GM18867 (cell line): ENCODE measurements around the gene VILL.
A peak's percentile ranks its signal among the peaks of the same experiment; 100 is the strongest.

ENCODE experiments used
- ATAC-seq: cut with Tn5 transposase; IDR thresholded peaks from one replicate; pipeline ENCODE4 v1.9.1; 2021; ENCODE audit warnings: mild to moderate bottlenecking, moderate library complexity; ENCODE audit not compliant: unreplicated experiment

VILL gene

GRCh38 chr3:37999836-38000235 is 9.2 kb downstream of the VILL start:
- ATAC-seq = no peak

DNA sequence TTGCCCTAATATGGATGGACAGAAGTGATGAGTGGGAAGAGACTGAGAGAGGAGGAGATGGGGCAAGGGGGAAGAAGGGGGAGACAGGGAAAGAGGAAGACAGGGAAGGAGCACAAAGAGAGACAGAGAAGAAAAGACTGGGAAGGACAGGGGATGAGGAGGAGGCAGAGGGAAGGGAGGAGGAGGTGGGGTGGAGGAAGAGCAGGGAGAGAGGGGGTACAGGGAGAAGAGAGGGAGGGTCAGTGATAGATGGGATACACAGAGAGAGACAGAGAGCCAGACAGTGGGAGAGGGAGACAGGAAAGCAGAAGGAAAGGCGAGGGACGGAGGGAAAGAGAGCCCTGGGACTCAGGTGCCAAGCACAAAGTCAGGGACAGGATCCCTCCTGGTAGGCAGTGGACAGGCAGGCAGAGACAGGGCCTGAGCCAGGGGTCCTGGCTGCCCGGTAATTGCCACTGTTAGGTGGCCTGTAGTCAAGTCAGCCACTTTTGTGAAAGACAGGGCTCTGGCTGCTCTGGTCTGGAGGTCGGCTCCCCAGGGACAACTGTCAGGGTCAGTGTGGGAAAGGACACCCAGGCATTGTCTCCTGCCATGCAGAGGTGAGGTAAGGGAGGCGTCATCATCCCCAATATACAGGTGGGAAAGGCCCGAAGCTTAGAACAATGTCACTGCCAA is 9.8 kb downstream of the VILL start:
- ATAC-seq = no peak

- ATAC-seq = no peak
These were observed 10.4 kb downstream of the VILL start for GRCh38 chr3:38000965-38001455.

DNA sequence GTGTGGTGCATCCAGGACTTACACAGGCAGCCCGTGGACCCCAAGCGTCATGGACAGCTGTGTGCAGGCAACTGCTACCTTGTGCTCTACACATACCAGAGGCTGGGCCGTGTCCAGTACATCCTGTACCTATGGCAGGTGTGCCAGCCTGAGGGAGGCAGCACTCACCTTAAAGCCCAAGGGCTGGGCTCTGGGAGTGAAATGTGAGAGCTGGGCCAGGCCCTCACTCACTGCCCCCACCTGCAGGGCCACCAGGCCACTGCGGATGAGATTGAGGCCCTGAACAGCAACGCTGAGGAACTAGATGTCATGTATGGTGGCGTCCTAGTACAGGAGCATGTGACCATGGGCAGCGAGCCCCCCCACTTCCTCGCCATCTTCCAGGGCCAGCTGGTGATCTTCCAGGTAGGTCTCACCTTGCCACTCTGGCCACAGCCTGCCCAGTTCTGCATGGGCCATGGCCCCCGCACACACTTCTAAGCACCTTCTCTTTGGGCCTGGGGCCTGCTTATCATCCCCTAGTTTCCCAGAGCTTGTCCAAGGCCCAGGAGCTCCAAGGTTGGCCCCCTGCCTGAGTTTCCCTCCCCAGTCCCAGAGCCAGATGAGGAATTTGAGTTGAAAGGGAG is 11.0 kb downstream of the VILL start:
- ATAC-seq = no peak

DNA sequence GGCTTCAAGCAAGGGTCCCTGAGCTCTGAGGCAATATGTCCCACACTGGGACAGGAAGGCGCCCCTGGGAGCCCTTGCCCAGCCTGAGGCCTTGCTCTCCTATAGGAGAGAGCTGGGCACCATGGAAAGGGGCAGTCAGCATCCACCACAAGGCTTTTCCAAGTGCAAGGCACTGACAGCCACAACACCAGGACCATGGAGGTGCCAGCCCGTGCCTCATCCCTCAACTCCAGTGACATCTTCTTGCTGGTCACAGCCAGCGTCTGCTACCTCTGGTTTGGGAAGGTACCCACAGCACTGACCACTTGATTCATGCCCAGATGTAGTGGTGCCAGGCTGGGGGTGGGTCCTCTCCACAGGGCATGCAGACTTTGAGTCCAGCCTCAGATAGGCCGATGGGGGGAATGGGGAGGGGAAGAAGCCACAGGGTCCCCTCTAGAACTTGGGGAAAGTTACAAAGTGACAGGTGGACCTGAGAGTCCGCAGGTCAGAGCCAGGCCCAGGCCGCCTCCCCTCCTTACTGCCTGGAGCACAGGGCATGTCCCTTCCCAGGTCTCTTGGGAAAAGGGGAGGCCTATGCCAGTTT is 11.8 kb downstream of the VILL start:
- no peak for ATAC-seq

DNA sequence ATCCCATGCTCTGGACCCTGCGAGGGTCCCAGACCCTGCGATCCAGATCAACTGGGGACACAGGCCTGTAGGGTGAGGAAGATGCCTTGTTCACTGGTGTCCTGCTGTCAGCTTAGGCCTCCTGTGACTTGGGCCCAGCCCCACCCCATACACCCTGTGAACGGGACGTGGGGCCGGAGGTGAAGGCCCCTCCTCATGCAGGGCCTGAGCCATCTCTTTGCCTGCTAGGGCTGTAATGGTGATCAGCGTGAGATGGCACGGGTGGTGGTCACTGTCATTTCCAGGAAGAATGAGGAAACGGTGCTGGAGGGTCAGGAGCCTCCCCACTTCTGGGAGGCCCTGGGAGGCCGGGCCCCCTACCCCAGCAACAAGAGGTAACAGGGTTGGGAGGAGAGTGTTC is 12.4 kb downstream of the VILL start:
- ATAC-seq = no peak

GRCh38 chr3:38003371-38003816 is 12.8 kb downstream of the VILL start:
- no peak for ATAC-seq

- ATAC-seq = no peak
These were observed 13.3 kb downstream of the VILL start for GRCh38 chr3:38003817-38004414.

GRCh38 chr3:38004415-38005075 is 14.0 kb downstream of the VILL start:
- peak; percentile 61 for ATAC-seq

DNA sequence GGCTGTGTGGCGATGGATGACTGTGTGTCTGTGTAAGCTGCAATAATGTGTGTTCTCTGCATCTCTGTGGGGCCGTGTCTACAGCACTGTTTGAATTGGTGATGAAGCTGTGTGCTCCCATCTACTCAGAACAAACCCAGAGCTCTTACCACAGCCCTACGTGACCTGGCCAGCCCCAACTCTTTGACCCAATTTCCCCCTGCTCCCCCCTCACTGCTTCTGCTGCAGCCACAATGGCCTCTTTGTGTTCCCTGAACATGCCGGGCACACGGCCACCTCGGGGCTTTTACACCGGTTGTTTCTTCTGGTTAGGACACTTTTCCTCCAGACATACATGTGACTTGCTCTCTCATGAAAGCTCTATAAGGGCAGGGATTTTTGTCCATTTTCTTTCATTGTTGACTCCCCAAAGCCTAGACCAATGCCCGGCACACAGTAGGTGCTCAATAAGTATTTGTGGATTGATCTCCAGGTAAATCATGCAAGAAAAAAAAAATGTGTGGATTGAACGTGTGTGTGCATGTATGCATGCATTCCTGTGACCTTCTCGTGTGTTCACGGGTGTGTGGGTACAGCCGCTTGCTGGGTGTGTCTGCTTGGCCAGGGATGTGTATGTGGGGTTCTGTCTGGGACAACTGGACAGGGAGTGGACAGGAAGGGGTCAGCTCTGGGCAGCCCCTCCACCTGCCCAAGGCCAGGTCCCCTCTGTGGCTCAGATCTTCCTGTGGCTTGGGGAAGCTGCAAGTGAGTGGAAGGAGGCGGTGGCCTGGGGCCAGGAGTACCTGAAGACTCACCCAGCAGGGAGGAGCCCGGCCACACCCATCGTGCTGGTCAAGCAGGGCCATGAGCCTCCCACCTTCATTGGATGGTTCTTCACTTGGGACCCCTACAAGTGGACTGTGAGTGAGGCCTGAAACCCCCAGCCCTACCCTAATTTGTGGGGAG is 14.8 kb downstream of the VILL start:
- no peak for ATAC-seq

GRCh38 chr3:38006031-38006430 is 15.4 kb downstream of the VILL start:
- ATAC-seq = no peak

GRCh38 chr3:38006445-38006995 is 15.9 kb downstream of the VILL start:
- no peak for ATAC-seq

- ATAC-seq = no peak
These were observed 17.1 kb downstream of the VILL start for GRCh38 chr3:38007754-38008090.

DNA sequence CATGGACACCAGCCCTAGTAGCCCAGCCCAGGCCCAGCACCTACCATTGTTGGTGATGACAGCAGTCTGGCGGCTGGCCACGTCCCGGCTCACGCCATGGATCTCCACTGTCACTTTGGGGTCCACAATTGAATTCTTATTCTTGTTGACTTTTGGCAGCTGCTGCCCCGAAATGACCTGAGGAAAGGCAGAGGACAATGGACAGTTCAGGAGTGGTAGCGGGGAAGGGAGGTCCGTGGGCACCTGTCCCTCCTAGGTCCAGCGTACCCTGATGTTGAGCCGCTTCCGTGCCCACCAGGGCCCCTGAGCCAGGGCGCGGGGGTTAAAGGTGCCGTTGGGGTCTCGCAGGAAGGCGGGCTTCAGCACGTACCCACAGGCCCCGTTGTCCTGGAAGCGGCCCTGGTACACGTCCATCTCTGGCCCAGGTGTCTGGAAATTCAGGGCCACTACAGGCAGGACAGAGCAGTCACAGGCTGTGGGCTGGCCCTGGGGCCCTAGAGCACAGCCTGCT is 17.7 kb downstream of the VILL start:
- ATAC-seq = no peak

- no peak for ATAC-seq
These were observed 18.5 kb downstream of the VILL start for GRCh38 chr3:38008971-38009580.

GRCh38 chr3:38009807-38010591 is 19.4 kb downstream of the VILL start:
- no peak for ATAC-seq

DNA sequence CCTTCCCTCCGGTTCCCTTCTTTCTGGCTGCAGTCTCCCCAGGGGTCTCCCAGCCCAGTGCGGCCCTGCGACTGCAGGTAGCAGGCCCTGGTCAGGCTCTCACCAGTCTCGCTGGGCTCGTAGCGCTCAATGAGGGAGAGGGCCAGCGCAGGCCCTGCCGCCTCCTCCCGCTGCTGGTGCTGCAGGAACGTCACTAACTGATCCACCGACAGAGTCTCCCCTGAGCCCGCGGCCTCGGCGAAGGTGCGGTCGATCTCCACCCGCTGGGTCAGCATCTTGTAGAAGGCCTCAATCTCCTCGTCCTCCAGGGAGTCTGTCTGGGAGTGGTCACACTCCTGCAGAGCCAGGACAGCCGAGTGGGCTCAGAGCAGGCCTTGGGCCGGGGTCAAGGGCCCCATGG is 20.5 kb downstream of the VILL start:
- no peak for ATAC-seq

GRCh38 chr3:38015485-38015884 is 24.9 kb downstream of the VILL start:
- ATAC-seq = no peak

- ATAC-seq = no peak
These were observed 25.4 kb downstream of the VILL start for GRCh38 chr3:38015984-38016383.
